GM06990 (cell line): Measurements from ENCODE around the gene NHLRC4.

Experiments
- DNase-seq: peaks from one replicate; pipeline ENCODE4 v3.0.0-alpha.2; 2011; ENCODE audit not compliant: insufficient read length; ENCODE audit errors: extremely low read depth
- H3K27me3 ChIP-seq: replicated peaks from 2 replicates; pipeline ENCODE4 v1.6.0; 2011; ENCODE audit warnings: low read length; ENCODE audit not compliant: control insufficient read depth, insufficient read depth
- H3K36me3 ChIP-seq: 2 replicates; pipeline ENCODE4 v1.5.1; 2011; ENCODE audit warnings: low read length; ENCODE audit not compliant: control insufficient read depth, insufficient read depth
- H3K4me3 ChIP-seq: replicated peaks from 2 replicates; pipeline ENCODE4 v1.5.1; 2011; ENCODE audit warnings: low read depth, mild to moderate bottlenecking, control low read depth, low read length
- TF ChIP-seq, protein P1 (sequence below): IDR thresholded peaks from 2 replicates; pipeline ENCODE4 v1.5.1; 2011; ENCODE audit warnings: low read length, control low read depth, mild to moderate bottlenecking, inconsistent platforms; ENCODE audit not compliant: insufficient read depth, poor library complexity, severe bottlenecking

Gene NHLRC4

DNA sequence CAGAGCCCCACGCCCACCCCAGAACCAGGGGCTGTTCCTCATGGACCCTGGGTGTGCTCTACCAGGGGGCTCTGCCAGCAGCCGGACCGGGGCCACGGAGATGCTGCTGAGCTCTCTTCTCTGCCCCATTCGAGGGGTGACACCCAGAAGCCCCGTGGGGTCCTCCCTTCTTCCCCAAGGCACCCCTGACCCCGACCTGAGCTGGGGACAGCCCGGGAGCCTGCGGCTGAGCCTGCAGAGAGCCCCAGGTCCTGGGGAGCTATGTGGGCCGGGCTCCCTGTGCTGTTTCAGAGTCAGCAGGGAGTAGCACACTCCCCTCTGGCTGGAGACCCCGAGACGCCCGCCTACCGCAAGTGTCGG, 7.8 kb upstream of the NHLRC4 start:
- no peaks in the 10 kb centered on the region for H3K36me3 ChIP-seq
- H3K4me3 ChIP-seq: no peak overlapping the region
- DNase-seq: no peak
- no peaks in the 10 kb centered on the region; the same call in 1 of the 2 replicates for H3K27me3 ChIP-seq
- TF ChIP-seq, protein P1, sequence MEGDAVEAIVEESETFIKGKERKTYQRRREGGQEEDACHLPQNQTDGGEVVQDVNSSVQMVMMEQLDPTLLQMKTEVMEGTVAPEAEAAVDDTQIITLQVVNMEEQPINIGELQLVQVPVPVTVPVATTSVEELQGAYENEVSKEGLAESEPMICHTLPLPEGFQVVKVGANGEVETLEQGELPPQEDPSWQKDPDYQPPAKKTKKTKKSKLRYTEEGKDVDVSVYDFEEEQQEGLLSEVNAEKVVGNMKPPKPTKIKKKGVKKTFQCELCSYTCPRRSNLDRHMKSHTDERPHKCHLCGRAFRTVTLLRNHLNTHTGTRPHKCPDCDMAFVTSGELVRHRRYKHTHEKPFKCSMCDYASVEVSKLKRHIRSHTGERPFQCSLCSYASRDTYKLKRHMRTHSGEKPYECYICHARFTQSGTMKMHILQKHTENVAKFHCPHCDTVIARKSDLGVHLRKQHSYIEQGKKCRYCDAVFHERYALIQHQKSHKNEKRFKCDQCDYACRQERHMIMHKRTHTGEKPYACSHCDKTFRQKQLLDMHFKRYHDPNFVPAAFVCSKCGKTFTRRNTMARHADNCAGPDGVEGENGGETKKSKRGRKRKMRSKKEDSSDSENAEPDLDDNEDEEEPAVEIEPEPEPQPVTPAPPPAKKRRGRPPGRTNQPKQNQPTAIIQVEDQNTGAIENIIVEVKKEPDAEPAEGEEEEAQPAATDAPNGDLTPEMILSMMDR: no peak

DNA sequence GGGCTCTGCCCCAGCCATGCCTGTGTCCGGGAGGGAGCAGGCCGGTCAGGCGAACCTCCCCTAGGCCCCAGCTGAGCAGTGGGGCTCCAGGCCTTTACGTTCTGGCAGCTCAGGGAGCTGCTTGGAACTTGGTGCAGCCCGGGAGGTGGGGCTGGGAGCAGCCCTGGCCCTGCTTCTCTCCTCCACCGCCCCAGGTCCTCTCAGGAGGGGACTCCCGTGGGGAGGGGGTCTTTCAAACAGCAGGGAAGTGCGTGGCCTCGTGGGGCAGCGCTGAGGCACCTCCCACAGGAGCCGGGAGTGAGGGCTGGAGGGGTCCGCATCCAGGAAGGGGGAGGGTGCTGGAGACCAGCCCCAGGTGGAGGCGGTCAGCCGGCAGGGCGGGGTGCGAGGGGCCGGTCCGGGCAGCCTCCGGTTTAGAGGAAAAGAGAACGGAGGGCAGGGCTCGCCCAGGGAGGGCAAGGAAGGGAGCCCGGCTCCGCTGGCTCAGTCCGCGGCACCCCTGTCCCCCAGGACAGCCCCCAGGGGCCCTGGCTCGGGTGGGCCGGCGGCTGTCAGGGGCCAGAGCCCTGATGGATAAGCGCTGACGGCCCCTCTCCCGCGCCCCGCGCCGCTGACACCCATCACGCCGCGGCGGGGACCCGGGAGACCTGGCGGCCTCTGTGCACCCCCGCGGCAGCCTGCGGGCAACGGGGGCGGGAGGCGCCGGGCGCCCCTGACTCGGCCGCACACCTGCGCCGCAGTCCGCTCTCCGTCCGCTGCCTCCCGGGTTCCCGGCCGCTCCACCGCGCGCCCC, 7.2 kb upstream of the NHLRC4 start:
- TF ChIP-seq, protein P1: no peak
- no peak overlapping the region for H3K4me3 ChIP-seq
- no peak for DNase-seq
- no peaks in the 10 kb centered on the region for H3K36me3 ChIP-seq
- no peaks in the 10 kb centered on the region; the same call in 1 of the 2 replicates for H3K27me3 ChIP-seq

DNA sequence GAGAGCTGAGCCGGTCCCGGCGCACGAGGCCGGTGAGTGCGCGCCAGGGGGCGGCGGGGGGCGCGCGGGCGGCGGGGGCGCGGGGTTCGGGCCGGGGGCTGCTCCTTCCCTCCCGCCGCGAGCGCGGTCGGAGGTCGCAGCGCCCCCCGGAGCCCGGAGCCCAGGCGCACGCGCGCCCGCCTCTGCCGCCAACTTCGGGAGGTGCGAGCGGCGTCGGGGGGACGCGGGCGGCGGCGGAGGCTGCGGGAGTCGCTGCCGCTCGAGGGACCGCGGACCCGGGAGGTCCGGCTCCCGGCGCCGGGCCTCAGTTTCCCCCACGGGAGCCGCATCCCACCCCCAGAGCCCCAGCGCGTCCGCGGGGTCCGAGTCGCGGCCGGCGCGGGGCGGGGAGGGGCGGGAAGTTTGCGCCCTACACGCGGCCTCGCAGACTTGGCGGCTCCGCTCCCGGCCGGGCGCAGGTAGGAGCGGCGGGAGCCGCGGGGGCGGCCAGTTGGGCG, 6.6 kb upstream of the NHLRC4 start, which contains the start of gene PRR35:
Gene PRR35, plus strand, starts transcription at position 191 of the 497 bp plus-strand sequence. CDS start 2,901 bp downstream, outside the sequence.
- TF ChIP-seq, protein P1: no peak
- Histone ChIP-seq H3K27me3 (no peaks in the 10 kb centered on the region; the same call in 1 of the 2 replicates), H3K36me3 (no peaks in the 10 kb centered on the region), H3K4me3 (no peak within 1 kb of the TSS)
- DNase-seq: no peak

DNA sequence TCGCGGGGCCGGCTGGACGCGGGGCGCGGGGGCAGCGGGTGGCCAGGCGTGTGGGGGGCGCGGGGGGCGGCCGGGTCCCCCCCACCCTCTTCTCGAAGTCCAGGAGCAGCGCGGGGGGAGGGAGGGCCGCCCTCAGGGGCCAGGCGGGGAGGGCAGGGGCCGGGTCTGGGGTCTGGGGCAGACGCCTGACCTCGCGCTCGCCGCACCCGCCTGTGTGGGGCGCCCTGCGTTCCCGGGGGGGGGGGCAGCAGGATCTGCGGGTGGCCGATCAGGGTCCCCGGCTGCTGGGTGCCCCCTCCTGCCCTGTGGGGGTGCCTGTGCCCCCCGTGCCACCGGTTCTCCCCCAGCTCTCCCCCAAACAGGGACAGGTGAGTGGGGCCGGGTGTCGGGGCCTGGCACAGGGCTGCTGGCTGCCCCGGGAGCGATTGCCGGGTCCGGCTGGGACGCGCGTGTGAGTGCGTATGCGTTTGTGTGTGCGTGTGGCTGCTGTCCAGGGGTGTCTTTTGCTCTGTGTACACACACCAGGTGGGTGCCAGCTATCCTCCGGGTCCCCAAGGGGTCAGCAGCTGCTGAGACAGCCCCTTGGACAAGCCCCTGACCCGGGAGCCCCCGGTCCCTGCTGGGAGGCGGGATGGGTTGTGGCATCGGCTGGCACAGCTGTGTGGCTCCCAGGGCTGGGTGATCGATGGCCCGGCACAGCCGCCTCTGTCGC, 5.9 kb upstream of the NHLRC4 start:
- no peak for DNase-seq
- TF ChIP-seq, protein P1: no peak
- no peaks in the 10 kb centered on the region for H3K36me3 ChIP-seq
- H3K27me3 ChIP-seq: no peaks in the 10 kb centered on the region; the same call in 1 of the 2 replicates
- no peak overlapping the region for H3K4me3 ChIP-seq

DNA sequence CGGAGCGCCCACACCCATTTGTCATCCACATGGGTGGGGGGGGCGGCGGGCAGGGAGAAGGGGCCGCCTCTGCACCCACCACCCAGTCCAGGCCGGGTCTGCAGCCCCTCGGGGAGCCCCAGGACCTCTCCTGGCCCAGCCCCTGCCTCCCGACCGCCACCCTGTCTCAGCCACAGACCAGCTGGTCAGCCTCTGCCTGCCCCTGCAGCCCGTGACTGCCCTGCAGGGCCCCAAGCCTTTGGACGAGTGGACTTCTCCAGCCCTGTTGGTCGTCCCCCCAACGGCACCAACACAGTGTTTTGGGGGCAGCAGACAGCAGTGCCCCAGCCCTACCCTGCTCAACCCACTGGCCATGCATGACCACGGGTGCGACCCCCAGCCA, 5.4 kb upstream of the NHLRC4 start:
- Histone ChIP-seq H3K36me3 (no peaks in the 10 kb centered on the region), H3K4me3 (no peak overlapping the region), H3K27me3 (no peaks in the 10 kb centered on the region; the same call in 1 of the 2 replicates)
- TF ChIP-seq, protein P1: no peak
- DNase-seq: no peak
